Skin of body (tissue), 2 donors: Measurements from ENCODE around the gene KIR3DL2. TPM values are rescaled to one million over a fixed set of nuclear protein-coding genes. Genes with fewer than 3 reads are reported as not detected.

Experiments used
- small RNA-seq: library from RNA; depleted of rRNA; stranded (forward); fragments of <200 nt; gene quantifications from one replicate; pipeline ENCODE3, GENCODE V24; 2014; ENCODE audit warnings: low replicate concordance
- total RNA-seq: library from RNA; depleted of rRNA; stranded (reverse); fragments of >200 nt; gene quantifications from one replicate; pipeline ENCODE4 v1.2.3, GENCODE V29; 2014

KIR3DL2 gene
- total RNA-seq, 1 donor from 2014 or later, result not detected

Small RNAs within 50 kb of the gene (small RNA-seq; reads per million reads assigned to genes)
- not detected for gene RNU6-222P

Other genes with a start within 250 kb of the KIR3DL2 start
- 0.49 TPM for gene LILRB1, start 220.0 kb upstream of the KIR3DL2 start, total RNA-seq
- 0.49 TPM for gene LILRB4, start 187.5 kb upstream of the KIR3DL2 start, total RNA-seq
- not detected for gene KIR3DL3, start 126.0 kb upstream of the KIR3DL2 start, total RNA-seq
- gene KIR2DL3, start 111.9 kb upstream of the KIR3DL2 start, total RNA-seq, result not detected
- not detected for gene KIR2DL1, start 80.7 kb upstream of the KIR3DL2 start, total RNA-seq
- gene KIR2DL4, start 46.8 kb upstream of the KIR3DL2 start, total RNA-seq, result not detected
- not detected for gene KIR3DL1, start 34.0 kb upstream of the KIR3DL2 start, total RNA-seq
- not detected for gene KIR2DS4, start 17.8 kb upstream of the KIR3DL2 start, total RNA-seq
- gene FCAR, start 23.8 kb downstream of the KIR3DL2 start, total RNA-seq, result 8.4 TPM
- gene NCR1, start 55.7 kb downstream of the KIR3DL2 start, total RNA-seq, result 0.30 TPM
- not detected for gene NLRP7, start 97.1 kb downstream of the KIR3DL2 start, total RNA-seq
- gene NLRP2, start 115.9 kb downstream of the KIR3DL2 start, total RNA-seq, result 6.5 TPM
- gene GP6, start 187.8 kb downstream of the KIR3DL2 start, total RNA-seq, result 0.20 TPM
- gene RDH13, start 212.7 kb downstream of the KIR3DL2 start, total RNA-seq, result 31.6 TPM
- gene EPS8L1, start 225.4 kb downstream of the KIR3DL2 start, total RNA-seq, result 47.6 TPM